GM23338 (cell line): ENCODE measurements around the gene TRAF3IP1.

ENCODE experiments used
- EZH2 ChIP-seq: fragments of 200-600 bp; sonication (generic); IDR thresholded peaks from one replicate; pipeline ENCODE4 v1.8.0; 2017; ENCODE audit warnings: antibody characterized with exemption, mild to moderate bottlenecking, low read depth; ENCODE audit not compliant: unreplicated experiment
- POLR2AphosphoS5 ChIP-seq: IDR thresholded peaks from 2 replicates; pipeline ENCODE4 v1.6.1; 2016; ENCODE audit warnings: antibody characterized with exemption, low read depth
- TF ChIP-seq, protein P1 (sequence below), 2 experiments: fragments of 200-600 bp in 1 of 2; sonication (generic) in 1 of 2; conservative IDR thresholded peaks; 2 replicates each; pipeline versions ENCODE4 v1.5.1 to v1.6.1; 2016 to 2017; ENCODE audit warnings: antibody characterized with exemption in 2 of 2, low read depth in 2 of 2, mild to moderate bottlenecking in 2 of 2, moderate library complexity in 1 of 2

DNA sequence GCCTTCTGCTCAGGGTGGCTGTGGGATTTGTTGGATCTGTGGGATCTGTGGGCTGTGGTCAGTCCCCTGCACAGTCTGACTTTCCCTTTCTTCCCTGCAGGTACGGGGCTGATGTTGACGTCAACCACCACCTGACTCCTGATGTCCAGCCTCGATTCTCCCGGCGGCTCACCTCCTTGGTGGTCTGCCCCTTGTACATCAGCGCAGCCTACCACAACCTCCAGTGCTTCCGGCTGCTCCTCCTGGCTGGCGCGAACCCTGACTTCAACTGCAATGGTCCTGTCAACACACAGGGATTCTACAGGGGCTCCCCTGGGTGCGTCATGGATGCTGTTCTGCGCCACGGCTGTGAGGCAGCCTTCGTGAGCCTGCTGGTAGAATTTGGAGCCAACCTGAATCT lies 123.9 kb downstream of the TRAF3IP1 start:
- TF ChIP-seq, protein P1, sequence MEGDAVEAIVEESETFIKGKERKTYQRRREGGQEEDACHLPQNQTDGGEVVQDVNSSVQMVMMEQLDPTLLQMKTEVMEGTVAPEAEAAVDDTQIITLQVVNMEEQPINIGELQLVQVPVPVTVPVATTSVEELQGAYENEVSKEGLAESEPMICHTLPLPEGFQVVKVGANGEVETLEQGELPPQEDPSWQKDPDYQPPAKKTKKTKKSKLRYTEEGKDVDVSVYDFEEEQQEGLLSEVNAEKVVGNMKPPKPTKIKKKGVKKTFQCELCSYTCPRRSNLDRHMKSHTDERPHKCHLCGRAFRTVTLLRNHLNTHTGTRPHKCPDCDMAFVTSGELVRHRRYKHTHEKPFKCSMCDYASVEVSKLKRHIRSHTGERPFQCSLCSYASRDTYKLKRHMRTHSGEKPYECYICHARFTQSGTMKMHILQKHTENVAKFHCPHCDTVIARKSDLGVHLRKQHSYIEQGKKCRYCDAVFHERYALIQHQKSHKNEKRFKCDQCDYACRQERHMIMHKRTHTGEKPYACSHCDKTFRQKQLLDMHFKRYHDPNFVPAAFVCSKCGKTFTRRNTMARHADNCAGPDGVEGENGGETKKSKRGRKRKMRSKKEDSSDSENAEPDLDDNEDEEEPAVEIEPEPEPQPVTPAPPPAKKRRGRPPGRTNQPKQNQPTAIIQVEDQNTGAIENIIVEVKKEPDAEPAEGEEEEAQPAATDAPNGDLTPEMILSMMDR (conservative IDR thresholded peaks at IDR 0.05; ENCODE audit: low read depth in 2 of 2), result no peak
- no peak for TF ChIP-seq EZH2
- no peak for TF ChIP-seq POLR2AphosphoS5
